GM18909 (cell line): ENCODE data around the gene KLK13.

Experiments used
- ATAC-seq: cut with Tn5 transposase; IDR thresholded peaks from one replicate; pipeline ENCODE4 v1.9.1; 2021; ENCODE audit warnings: mild to moderate bottlenecking; ENCODE audit not compliant: unreplicated experiment, poor library complexity

KLK13 gene

DNA sequence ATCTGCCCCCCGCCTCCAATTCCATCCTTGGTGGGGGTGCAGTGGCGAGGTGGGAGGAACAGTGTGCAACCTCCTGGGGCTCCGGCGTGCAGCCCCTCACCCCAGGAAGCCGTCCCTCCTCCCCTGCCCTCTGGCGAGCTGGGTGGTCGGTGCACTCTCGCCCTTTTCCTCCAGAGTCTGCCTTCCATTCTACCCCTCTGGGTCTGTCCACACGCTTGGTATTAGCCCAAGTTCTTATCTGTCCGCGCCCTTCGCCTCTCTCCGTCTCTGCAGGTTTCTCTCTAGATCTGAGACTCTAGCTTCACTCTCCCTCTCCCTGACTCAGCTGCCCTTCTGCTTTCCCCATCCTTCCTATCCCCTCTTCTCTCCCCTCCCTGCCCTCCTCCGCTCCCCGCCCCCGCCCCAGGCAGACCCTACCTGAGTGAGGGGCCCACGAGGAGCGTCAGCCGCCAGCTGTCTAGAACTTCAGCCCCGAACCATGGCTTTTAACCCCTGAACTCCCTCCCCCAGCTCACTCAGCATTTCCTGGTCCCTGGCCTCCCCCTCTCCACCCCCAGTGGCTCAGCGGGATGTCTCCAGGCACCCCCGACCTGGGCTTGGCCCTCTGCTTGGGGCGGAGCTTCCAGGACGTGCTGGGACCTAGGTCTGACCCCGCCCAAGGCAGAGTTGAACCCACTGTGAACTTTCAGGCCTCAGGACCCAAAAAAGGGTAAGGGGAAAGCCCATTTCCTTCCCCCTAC, 499 bp upstream of the KLK13 start:
- ATAC-seq: no peak

DNA sequence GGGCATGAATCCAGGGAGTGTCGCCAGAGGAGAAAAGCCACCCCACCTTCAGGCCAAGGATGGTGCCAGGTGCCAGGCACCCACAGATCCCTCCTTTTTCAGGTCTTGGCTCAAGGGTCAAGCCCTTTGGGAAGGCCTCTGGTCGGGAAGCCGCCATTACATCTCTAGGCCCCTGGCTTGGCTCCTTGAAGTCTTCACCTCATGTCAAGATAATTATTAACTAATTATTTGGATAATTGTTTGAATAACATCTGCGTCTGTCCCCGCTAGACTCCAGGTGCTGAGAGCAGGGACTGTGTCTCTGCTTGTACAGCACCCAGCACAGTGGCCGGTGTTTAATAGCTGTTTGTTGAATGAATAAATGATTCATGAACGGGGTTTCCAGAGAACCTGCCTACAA, 1.2 kb downstream of the KLK13 start:
- no peak for ATAC-seq

DNA sequence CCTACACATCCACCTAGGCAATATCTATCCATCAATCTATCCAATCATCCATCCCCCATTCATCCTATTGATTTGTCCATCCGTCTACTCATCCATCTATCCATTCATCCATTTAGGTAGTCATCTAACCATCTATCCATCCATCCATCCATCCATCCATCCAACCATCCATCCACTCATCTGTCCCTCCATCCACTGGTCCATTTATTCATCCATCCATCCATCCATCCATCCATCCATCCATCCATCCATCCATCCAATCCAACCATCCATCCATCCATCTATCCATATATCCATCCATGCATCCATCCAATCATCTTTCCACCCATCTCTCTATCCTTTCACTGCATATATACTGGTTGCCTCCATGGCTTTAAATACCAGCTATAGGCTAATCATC, 3.9 kb downstream of the KLK13 start:
- no peak for ATAC-seq

DNA sequence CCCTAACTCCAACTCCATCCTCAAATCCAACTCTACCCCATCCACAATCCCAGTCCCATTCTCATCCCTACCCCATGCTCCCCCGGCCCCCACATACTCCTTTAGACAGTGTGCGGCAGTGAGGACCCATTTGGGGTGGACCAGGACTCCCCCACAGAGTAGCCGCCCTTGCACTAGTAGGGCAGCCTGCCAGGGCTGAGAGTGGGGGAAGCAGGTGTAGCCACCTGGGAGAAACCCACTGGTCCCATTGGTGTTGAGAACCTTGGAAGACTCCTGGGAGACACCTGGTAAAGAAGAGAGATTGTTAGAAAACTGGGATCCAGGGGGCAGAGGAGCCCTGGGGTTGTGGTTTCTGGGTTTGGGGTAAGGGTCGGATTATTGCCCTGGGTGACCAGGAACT, 4.6 kb downstream of the KLK13 start:
- ATAC-seq: no peak

DNA sequence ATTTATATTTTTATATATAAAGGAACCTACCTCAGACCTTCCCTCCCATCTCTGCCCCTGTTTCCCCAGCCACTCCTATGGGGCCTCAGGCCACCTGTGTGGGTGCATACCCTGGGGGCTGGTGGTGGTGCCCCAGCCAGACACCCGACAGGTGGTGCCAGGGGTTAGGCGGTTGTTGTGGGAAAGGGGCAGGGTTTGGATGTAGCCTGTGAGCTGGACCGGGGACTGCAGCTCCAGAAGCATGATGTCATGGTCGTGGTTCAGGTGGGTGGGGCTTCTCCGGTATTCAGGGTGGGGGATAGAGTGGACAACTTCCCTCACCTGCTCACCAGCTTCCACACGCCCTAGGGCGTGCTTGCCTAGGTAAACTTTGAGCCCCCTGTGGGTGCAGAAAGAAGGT, 5.2 kb downstream of the KLK13 start:
- ATAC-seq: no peak

DNA sequence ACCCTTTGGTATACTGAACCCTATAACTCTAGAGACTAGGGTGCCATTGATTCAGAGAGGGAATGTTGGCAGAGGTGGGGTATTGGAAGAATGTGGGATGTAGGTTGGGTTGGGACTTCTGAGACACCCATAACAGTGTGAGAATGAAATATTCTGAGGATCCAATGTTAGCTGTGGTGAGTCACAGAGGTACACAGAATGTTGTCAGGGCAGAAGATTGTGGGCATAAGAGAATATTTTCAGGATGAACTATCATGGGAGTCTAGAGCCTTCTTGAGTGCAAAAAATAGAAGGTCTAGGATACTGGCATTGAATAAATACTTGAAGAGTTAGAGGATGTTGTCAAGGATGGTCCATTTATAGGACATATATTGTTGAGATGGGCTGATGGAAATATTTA, 9.0 kb downstream of the KLK13 start:
- no peak for ATAC-seq

DNA sequence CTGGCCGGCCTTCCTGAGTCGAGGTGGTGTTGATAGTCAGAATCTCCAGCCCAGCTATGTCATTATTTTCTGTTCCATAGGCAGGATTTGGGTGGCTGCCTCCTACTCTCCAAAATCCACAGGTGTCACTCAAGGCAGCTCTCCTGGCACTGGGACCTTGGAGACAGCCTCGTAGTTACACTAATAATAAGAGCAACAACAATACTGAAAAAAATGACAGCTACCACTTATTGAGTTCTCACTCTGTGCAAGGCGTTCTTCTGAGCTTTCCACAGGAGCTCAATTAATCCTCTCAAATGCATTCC, 17.9 kb downstream of the KLK13 start:
- no peak for ATAC-seq

DNA sequence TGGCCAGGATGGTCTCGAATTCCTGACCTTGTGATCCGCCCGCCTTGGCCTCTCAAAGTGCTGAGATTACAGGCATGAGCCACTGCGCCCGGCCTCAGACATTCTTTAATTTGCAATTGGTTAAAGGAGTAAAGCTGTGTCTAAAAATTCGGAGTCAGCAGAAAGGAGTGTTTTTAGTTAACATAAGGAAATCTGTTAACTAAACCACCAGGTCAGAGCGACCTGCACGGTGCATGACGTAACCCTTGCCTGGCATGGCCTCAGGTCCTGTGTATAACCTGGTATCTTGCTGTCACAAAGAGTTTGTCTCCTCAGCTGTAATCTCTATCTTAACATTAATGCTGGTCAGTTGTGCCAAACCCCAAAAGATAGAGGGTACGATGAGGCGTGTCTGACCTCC, 20.6 kb downstream of the KLK13 start:
- ATAC-seq: no peak

DNA sequence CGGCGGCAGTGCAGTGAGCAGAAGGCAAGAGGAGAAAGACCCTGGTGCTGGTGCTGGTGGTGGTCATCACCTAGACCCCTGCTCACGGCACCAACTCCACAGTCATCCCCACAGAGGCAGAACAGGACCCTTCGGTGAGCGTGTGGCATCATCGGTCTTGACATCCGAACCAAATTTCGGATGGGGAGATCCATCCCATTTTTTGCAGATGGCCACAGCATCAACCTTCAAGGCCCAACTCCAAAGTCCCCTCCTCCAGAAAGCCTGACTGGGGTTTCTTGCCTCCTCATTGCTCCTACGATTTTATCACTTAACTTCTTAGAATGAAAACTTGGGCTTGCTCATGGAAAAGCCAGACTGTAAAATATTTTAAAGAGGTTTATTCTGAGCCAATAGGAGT, 21.4 kb downstream of the KLK13 start:
- no peak for ATAC-seq

DNA sequence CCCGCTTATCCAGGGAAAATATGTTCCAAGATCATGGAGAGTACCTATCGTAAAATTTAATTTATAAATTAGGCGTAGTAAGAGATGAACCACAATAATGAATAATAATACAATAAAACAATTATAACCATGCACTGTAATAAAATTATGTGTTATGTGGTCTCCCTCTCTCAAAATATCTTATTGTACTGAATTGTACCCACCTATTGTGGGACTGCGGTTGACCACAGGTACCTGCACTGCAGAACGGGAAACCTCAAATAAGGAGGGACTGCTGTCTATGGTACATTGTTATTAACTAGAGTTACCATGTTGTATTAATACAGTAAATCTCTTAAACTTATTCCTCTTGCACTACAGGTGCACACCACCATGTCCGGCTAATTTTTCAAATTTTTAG, 24.7 kb downstream of the KLK13 start:
- ATAC-seq: no peak

DNA sequence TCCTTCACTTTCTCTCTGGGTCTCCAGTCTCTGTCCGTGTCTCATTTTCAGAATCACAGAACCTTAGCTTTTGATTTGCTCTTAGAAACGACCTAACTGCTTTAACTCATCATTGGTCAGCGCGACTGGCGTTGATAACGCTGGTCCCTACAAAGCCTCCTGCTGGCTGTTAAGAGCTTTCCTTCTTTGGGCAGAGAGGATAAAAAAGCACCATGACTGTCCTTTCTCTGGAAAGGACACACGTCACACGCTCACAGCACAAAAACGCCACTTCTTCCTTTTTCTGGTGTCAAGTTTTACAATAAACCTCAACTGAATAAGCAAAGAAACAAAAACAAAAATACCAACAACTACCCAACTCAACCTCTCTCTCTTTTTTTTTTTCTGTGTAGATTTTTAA, 28.4 kb downstream of the KLK13 start:
- no peak for ATAC-seq

DNA sequence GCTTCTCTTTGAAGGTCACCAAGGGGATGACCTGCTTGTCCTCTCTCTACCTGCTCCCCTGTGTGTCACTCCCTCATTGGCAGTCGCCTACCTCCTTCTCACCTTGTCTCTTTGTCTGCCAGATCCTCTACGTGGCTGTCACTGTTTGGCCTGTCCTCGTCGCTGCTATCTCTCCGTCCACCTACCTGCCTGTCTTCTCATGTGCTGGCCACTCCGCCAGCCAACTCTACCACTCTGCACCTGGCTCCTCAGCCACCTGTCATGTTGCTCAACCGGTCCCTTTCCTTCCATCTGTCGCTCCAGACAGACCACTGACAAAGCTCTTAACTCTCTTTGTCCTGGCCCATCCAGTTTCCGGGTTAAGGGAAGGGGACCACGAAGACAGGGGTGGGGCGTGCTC, 30.2 kb downstream of the KLK13 start, which contains the start of gene KLK12:
KLK12 (minus strand) TSS at position 299 of the 400 bp plus-strand sequence. CDS start 381 bp downstream, outside the sequence.
- no peak for ATAC-seq

DNA sequence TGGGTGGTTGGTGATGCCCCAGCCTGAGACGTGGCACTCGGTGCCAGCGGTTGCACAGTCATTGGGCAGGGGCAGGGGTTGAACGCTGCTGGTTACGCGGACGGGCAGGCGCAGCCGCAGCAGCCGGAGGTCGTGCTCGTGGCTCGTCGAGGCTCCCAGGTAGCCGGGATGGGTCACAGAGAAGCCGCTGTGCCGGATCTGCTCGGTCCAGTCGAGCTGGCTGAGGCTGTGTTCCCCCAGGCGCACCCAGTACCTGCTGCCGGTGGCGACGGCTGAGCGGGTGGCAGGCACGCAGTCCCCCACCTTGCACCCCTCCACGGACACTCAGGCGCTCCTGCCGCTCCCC, 33.0 kb downstream of the KLK13 start:
- ATAC-seq: no peak

DNA sequence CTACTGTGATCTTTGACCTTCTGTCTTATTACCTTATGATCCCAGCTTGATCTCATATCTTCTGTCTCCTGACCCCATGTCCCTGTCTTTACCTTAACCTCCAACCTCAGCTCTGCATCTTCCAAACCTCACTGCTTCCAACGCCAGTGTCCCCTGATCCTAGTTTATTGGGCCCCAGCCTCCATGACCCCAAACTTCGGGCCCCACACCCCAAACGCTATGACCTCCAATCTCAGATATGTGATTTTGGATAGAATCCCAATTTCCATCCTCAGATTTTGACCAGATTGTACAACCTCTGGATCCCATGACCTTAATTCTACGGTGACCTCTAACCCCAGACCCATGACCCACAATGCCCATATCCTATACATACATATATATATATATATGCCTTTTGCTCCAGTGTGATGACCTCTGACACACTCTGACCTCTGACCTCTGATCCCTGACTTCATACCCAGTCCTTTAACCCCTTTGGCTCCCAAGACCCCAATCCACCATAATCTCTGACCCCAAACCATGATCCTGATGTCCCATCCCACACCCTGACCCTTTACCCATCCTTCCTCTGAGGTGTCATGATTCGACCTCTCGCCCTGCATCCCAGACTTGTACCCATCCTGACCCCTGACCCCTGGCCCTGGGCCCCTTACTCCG, 33.5 kb downstream of the KLK13 start:
- ATAC-seq: no peak

DNA sequence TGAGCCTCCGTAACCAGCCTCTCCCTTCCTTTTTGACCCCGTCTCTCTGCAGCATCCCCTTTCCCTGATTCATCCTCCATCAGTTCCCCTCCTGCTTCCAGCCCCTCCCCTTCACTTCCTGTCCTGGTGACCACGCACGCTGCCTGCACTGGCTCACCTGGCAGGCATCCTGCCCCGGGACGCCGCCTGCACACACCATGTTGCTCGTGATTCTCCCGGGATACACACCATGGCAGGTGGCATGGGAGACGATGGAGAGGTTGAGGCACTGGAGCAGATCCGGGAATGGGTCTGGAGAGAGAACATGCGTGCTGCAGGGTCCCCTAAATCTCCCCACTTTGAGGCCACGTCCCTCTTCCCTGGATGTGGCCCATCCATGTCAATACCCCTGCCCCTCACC, 34.3 kb downstream of the KLK13 start:
- ATAC-seq: no peak

DNA sequence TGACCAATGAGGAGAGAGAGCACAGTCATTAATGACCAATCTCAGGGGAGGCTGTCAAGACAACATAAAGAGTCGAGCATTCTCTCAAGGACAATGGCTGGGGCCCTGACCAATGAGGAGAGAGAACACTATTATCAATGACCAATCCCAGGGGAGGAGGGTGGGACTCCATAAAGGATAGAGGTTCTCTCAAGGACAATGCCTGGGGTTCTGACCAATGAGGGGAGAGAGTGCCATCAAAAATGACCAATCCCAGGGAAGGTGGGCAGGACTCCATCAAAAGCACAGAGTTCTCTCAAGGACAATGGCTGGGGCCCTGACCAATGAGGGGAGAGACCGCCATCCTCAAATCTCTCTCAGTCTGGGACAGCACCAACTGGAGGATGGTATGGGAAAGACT, 35.2 kb downstream of the KLK13 start:
- no peak for ATAC-seq

DNA sequence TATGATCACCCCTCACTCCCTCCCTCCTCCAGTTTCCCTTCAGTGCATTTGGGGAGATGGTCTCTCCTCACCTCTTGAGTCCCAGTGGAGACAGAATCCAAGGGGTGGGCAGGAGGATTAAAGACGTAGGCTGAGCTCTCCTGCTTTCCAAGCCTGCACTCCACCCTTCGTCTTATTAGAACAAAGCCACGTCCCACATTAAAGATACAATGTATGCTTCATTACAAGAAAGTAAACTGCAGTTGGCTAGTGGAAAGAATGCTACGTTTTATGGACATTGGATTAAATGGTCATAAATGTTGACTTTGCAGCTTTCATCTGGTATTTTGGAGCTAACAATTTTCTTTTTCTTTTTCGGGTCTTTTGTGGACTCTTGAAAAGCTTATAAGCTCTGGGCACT, 37.0 kb downstream of the KLK13 start:
- no peak for ATAC-seq

DNA sequence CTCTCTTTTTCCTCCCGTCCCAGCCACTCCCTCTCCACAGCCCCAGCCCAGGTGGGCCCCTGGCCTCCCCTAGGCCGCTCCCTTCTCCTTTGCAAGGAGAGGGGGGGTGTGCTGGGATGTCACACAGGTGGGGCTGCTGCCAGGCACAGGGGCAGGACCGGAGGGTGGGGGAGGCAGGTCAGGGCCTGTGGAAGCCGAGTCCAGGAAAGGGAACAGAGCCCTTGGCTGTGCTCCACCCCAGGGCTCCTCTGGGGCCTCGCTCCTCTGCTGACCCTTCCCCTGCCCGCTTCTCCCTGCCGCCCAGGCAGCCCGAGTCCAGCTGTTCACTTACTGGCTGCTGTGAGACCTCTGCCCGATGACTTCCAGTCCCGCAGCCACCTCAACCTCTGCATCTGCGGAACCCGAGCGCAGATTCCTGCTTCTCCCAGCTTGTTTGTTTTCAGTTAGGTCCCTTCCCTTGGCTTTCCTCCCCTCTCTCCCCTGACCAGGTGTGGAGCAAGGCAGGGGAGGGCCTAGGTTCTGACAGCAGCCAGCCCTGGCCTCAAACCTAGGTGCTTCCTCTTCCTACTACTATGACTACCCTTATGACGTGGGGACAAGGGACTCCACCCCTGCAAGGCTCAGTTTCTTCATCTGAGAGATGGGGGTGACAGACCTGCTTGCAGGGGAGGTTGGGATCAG, 37.6 kb downstream of the KLK13 start:
- no peak for ATAC-seq

DNA sequence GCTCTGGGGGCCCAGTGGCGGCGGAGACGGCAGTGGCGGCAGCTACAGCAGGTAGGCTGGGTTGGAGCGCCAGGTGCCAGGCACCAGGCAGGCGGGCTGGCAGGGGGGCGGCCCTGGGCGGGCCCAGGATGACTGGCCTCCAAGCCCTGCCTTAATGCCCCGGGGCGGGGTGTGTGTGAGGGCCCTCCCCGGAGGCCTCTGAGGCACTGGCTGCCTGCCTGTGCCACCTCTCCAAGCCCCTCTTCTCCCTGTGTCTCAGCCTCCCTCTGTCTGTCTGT, 38.4 kb downstream of the KLK13 start, which contains the start of gene KLK11:
KLK11 (minus strand) TSS at position 63 of the 278 bp plus-strand sequence. CDS start 985 bp downstream, outside the sequence.
- no peak for ATAC-seq

DNA sequence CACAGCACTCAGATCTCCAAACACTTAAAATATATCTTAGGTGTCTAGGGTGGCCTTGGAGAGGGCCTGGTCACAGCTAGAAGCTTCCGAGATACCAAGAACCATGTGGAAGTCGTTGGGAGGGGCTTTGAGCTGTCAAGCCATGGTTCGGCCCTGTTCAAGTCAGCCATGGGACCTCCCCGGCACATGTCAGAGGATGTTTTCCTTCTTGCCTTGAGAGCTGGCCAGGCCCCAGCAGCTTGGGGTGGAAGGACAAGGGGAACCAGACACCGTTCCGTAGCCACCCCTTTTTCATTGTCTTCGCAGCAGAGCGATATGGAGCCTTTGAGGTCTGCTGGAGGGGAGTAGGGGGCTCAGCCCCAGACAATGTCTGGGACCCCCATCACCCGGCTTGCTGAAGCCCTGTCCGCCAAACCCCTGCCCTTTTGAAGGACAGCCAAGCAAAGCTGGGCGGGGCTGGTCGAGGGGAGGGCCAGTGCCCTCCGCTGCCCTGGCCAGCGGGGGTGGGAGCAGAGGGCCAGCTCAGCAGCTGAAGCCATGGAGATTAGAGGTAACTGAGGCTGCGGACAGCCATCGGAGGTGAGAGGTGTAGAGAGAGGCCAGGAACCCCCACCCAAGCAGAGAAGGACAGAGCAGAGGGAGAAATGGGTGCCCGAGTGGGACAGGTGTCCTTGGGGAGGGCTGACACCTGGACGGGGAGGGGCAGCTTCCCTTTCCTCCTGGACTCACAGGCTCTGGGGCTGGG, 38.9 kb downstream of the KLK13 start:
- ATAC-seq: no peak

DNA sequence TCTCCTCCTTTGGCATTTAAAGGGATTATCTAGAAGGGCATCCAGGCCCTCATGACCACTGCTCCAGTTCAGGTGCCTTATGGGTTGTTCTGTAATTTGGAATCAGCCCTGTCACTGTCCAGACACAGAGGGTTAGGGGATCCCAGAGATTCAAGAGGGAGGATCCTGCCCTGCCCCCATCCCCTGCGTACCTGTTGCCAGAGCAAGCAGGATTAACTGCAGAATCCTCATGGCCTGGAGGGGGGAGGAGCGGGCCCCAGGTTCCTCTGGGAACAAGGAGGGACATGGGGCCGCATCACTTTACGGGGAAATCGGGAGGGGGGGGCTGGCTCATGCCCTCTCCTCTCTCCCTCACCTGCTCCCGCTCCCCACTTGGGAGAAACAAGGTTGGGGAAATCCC, 39.5 kb downstream of the KLK13 start:
- no peak for ATAC-seq
